PC-9 (cell line): ENCODE results near the gene TBC1D13. TPM values are rescaled to one million over a fixed set of nuclear protein-coding genes. Genes with fewer than 3 reads are reported as not detected.

ENCODE experiments used
- BruUV-seq: library from RNA; stranded (reverse); fragments of 400-500 nt; replicated peaks from 2 replicates; lab custom pipeline; 2021; lab: Mats Ljungman, UMichigan
- CTCF ChIA-PET: fragments of 300-600 bp; sonication (Branson Sonifier 250); formaldehyde crosslinking; loops from one replicate; lab custom pipeline; 2022; ENCODE audit warnings: antibody characterized with exemption; lab: Charles Lee
- POLR2A ChIA-PET: fragments of 300-600 bp; sonication (Branson Sonifier 250); formaldehyde crosslinking; loops from one replicate; lab custom pipeline; 2022; ENCODE audit warnings: antibody characterized with exemption; ENCODE audit not compliant: unreplicated experiment; lab: Charles Lee
- DNase-seq, 2 experiments: peaks; one replicate each; pipeline versions ENCODE4 v3.0.0 to v3.0.0-alpha.2; 2015 to 2022; ENCODE audit warnings: mixed read lengths in 1 of 2
- H2AFZ ChIP-seq: fragments of 200-600 bp; sonication (generic); 2 replicates; pipeline ENCODE4 v1.8.1; 2017; ENCODE audit warnings: antibody characterized with exemption
- H3F3A ChIP-seq: fragments of 200-600 bp; sonication (generic); 2 replicates; pipeline ENCODE4 v1.8.1; 2017; ENCODE audit warnings: antibody characterized with exemption, mild to moderate bottlenecking, low read depth; ENCODE audit not compliant: insufficient read depth
- H3K27ac ChIP-seq: fragments of 200-600 bp; sonication (generic); 2 replicates; pipeline ENCODE4 v1.6.1; 2016; ENCODE audit warnings: mixed run types
- H3K27me3 ChIP-seq: fragments of 200-600 bp; sonication (generic); 2 replicates; pipeline ENCODE4 v1.6.1; 2016; ENCODE audit warnings: low read depth, mixed run types; ENCODE audit not compliant: insufficient read depth
- H3K36me3 ChIP-seq: fragments of 200-600 bp; sonication (generic); 2 replicates; pipeline ENCODE4 v1.6.1; 2016; ENCODE audit warnings: low read depth, mixed run types
- H3K4me1 ChIP-seq: fragments of 200-600 bp; sonication (generic); replicated peaks from 2 replicates; pipeline ENCODE4 v1.6.1; 2016; ENCODE audit warnings: mixed run types; ENCODE audit not compliant: insufficient read depth
- H3K4me2 ChIP-seq: fragments of 200-600 bp; sonication (generic); 2 replicates; pipeline ENCODE4 v1.6.1; 2017; ENCODE audit warnings: mixed run types
- H3K4me3 ChIP-seq: fragments of 200-600 bp; sonication (generic); 2 replicates; pipeline ENCODE4 v1.6.1; 2016; ENCODE audit warnings: mixed run types
- H3K79me2 ChIP-seq: fragments of 200-600 bp; sonication (generic); 2 replicates; pipeline ENCODE4 v1.6.1; 2017; ENCODE audit warnings: low read depth, mixed run types
- H3K9me2 ChIP-seq: fragments of 200-600 bp; sonication (generic); 2 replicates; pipeline ENCODE4 v1.8.1; 2017; ENCODE audit warnings: mild to moderate bottlenecking; ENCODE audit not compliant: insufficient read depth
- H3K9me3 ChIP-seq: fragments of 200-600 bp; sonication (generic); 2 replicates; pipeline ENCODE4 v1.8.1; 2016; ENCODE audit warnings: low read depth; ENCODE audit not compliant: insufficient read depth
- H4K20me1 ChIP-seq: fragments of 200-600 bp; sonication (generic); 2 replicates; pipeline ENCODE4 v1.8.1; 2017; ENCODE audit not compliant: insufficient read depth
- CTCF ChIP-seq: fragments of 200-600 bp; sonication (generic); conservative IDR thresholded peaks from 2 replicates; pipeline ENCODE4 v1.6.1; 2017; ENCODE audit warnings: mixed run types, antibody characterized with exemption, mild to moderate bottlenecking, moderate library complexity
- EZH2 ChIP-seq: fragments of 200-600 bp; sonication (generic); IDR thresholded peaks from 2 replicates; pipeline ENCODE4 v1.8.0; 2017; ENCODE audit warnings: antibody characterized with exemption, low read depth
- intact Hi-C: fragments of 100-400 bp; cut with micrococcal nuclease; formaldehyde crosslinking; loops from one replicate; pipeline ENCODE4 v1.10.0; 2022; ENCODE audit not compliant: unreplicated experiment
- total RNA-seq: library from RNA; stranded (reverse); gene quantifications from 2 replicates; pipeline ENCODE4 v1.2.3, GENCODE V29; 2021

Gene TBC1D13
- total RNA-seq, 1 experiment from 2014 or later: 41.9 TPM

GRCh38 chr9:128765499-128765898 lies 21.6 kb upstream of the TBC1D13 start:
- Histone ChIP-seq H3K9me3 (no peaks in the 10 kb centered on the region), H3K79me2 (peaks cover 21% of the 10 kb centered on the region), H3K36me3 (no peaks in the 10 kb centered on the region; the same call in 1 of the 2 replicates), H4K20me1 (no peaks in the 10 kb centered on the region), H3K9me2 (no peaks in the 10 kb centered on the region), H3F3A (peaks cover 3% of the 10 kb centered on the region; the same call in 1 of the 2 replicates), H2AFZ (no peak overlapping the region), H3K4me1 (peaks cover 9% of the 10 kb centered on the region; the same call in 1 of the 2 replicates), H3K27ac (no peak overlapping the region), H3K4me2 (no peak overlapping the region), H3K27me3 (no peaks in the 10 kb centered on the region), H3K4me3 (no peak overlapping the region)
- no TSS peak for BruUV-seq
- intact Hi-C loops: no loop called here
- no peak for DNase-seq
- TF ChIP-seq EZH2: no peak
- TF ChIP-seq CTCF: no peak
- ChIA-PET CTCF (no interaction called here), POLR2A (no interaction called here)

- ChIA-PET POLR2A (interaction anchor here (0.6 kb wide), 1 partner anchor 566 kb away, joined by 3 read pairs; no protein-coding TSS in a partner anchor), CTCF (no interaction called here)
- peaks cover 11% of the 10 kb centered on the region; the same call in 1 of the 2 replicates for H3K4me1 ChIP-seq
- intact Hi-C loops: no loop called here
- no peak for DNase-seq
- BruUV-seq: no TSS peak
- H3K9me2 ChIP-seq: no peaks in the 10 kb centered on the region
- no peaks in the 10 kb centered on the region for H4K20me1 ChIP-seq
- H3K9me3 ChIP-seq: no peaks in the 10 kb centered on the region
- H3K27me3 ChIP-seq: no peaks in the 10 kb centered on the region
- no peak overlapping the region for H2AFZ ChIP-seq
- no peak overlapping the region for H3K4me2 ChIP-seq
- H3K4me3 ChIP-seq: no peak overlapping the region
- H3F3A ChIP-seq: peaks cover 28% of the 10 kb centered on the region
- TF ChIP-seq EZH2 (no peak), CTCF (no peak)
- no peak overlapping the region for H3K27ac ChIP-seq
- H3K36me3 ChIP-seq: no peaks in the 10 kb centered on the region; the same call in 1 of the 2 replicates
- peaks cover 31% of the 10 kb centered on the region for H3K79me2 ChIP-seq
Measured at GRCh38 chr9:128768606-128769005, 18.4 kb upstream of the TBC1D13 start.

- POLR2A ChIA-PET: interaction anchor here (0.6 to 0.8 kb wide), 3 partner anchors 32 to 401 kb away, joined by 5 to 12 read pairs (median 7); partner anchors contain the start of gene ZDHHC12
- H3K4me3 ChIP-seq: peak overlapping the region; percentile 80
- H3K27ac ChIP-seq: peak overlapping the region; percentile 63
Measured at GRCh38 chr9:128770286-128771030, 16.6 kb upstream of the TBC1D13 start.

More at GRCh38 chr9:128770286-128771030, 16.6 kb upstream of the TBC1D13 start:
- Histone ChIP-seq H3K4me2 (peak overlapping the region; percentile 89), H3K36me3 (no peaks in the 10 kb centered on the region; the same call in 1 of the 2 replicates), H3K27me3 (no peaks in the 10 kb centered on the region), H3F3A (peaks cover 34% of the 10 kb centered on the region), H3K9me2 (no peaks in the 10 kb centered on the region), H4K20me1 (no peaks in the 10 kb centered on the region), H3K79me2 (peaks cover 31% of the 10 kb centered on the region), H3K9me3 (no peaks in the 10 kb centered on the region), H3K4me1 (peaks cover 11% of the 10 kb centered on the region; the same call in 1 of the 2 replicates), H2AFZ (peak overlapping the region; percentile 85)
- TF ChIP-seq CTCF (no peak), EZH2 (no peak)
- DNase-seq: no peak
- intact Hi-C loops: loop anchor here (1.0 kb wide), 2 partner anchors 46 to 135 kb away; partner anchors contain the start of gene ZDHHC12
- CTCF ChIA-PET: interaction anchor here (0.6 kb wide), 1 partner anchor 109 kb away, joined by 4 read pairs; no protein-coding TSS in a partner anchor
- no TSS peak for BruUV-seq
